GM12801 (cell line): ENCODE data around the gene NCCRP1.

Source experiments
- CTCF ChIP-seq: IDR thresholded peaks from one replicate; pipeline ENCODE4 v1.5.1; 2011; ENCODE audit warnings: control low read depth; ENCODE audit not compliant: insufficient read length; ENCODE audit errors: extremely low read depth

Gene NCCRP1

GRCh38 chr19:39206122-39206521, 9.4 kb downstream of the NCCRP1 start:
- no peak for TF ChIP-seq CTCF

- no peak for TF ChIP-seq CTCF
These were observed 10.6 kb downstream of the NCCRP1 start for GRCh38 chr19:39207293-39207836.

GRCh38 chr19:39208175-39208795, 11.5 kb downstream of the NCCRP1 start:
- no peak for TF ChIP-seq CTCF

- TF ChIP-seq CTCF, result no peak
These were observed 12.4 kb downstream of the NCCRP1 start for GRCh38 chr19:39209196-39209595.

GRCh38 chr19:39211731-39212374, 15.1 kb downstream of the NCCRP1 start:
- no peak for TF ChIP-seq CTCF

GRCh38 chr19:39212375-39212742, 15.6 kb downstream of the NCCRP1 start:
- TF ChIP-seq CTCF, result no peak

- no peak for TF ChIP-seq CTCF
These were observed 20.3 kb downstream of the NCCRP1 start for GRCh38 chr19:39217094-39217493.
